SK-N-SH treated with all-trans-retinoic acid at 6 μM for 48 hours (cell line): ENCODE results near the gene HOXD11.

Experiments used
- ATAC-seq: fragments of 200-7000 bp; cut with Tn5 transposase; 3 replicates; pipeline ENCODE4 v1.9.1; 2020; ENCODE audit warnings: mild to moderate bottlenecking, moderate library complexity
- ARNTL ChIP-seq: fragments of 450-650 bp; formaldehyde crosslinking; IDR thresholded peaks from 2 replicates; pipeline ENCODE4 v1.5.0; 2020; ENCODE audit warnings: low read depth, mild to moderate bottlenecking, moderate library complexity, borderline replicate concordance
- CSDC2 ChIP-seq: fragments of 250-450 bp; sonication (Bioruptor Pico); IDR thresholded peaks from 2 replicates; pipeline ENCODE4 v1.5.0; 2020; ENCODE audit warnings: mild to moderate bottlenecking, moderate library complexity
- ESRRG ChIP-seq: fragments of 250-450 bp; sonication (Bioruptor Pico); IDR thresholded peaks from 2 replicates; pipeline ENCODE4 v1.6.1; 2021; ENCODE audit warnings: mild to moderate bottlenecking
- GLIS3 ChIP-seq: fragments of 250-450 bp; sonication (Bioruptor Pico); IDR thresholded peaks from 2 replicates; pipeline ENCODE4 v1.5.0; 2020; ENCODE audit warnings: mild to moderate bottlenecking, moderate library complexity
- ISL1 ChIP-seq: fragments of 250-450 bp; sonication (Bioruptor Pico); IDR thresholded peaks from 2 replicates; pipeline ENCODE4 v2.1.2; 2022; ENCODE audit warnings: mild to moderate bottlenecking, moderate library complexity
- OSR1 ChIP-seq: fragments of 250-450 bp; sonication (Bioruptor Pico); IDR thresholded peaks from 2 replicates; pipeline ENCODE4 v1.8.0; 2022; ENCODE audit warnings: moderate library complexity, mild to moderate bottlenecking, inconsistent platforms
- PPARA ChIP-seq: fragments of 250-450 bp; sonication (Bioruptor Pico); IDR thresholded peaks from 2 replicates; pipeline ENCODE4 v1.5.0; 2020; ENCODE audit warnings: mild to moderate bottlenecking, borderline replicate concordance
- RARB ChIP-seq: fragments of 250-450 bp; sonication (Bioruptor Pico); IDR thresholded peaks from 2 replicates; pipeline ENCODE4 v1.8.0; 2021; ENCODE audit warnings: mild to moderate bottlenecking, moderate library complexity
- SNAI2 ChIP-seq: fragments of 250-450 bp; sonication (Bioruptor Pico); IDR thresholded peaks from 2 replicates; pipeline ENCODE4 v1.5.0; 2020; ENCODE audit warnings: mild to moderate bottlenecking, moderate library complexity
- TCF4 ChIP-seq: fragments of 250-450 bp; sonication (Bioruptor Pico); IDR thresholded peaks from 2 replicates; pipeline ENCODE4 v1.8.0; 2021; ENCODE audit warnings: mild to moderate bottlenecking, moderate library complexity, borderline replicate concordance
- TOX ChIP-seq: fragments of 250-450 bp; sonication (Bioruptor Pico); IDR thresholded peaks from 2 replicates; pipeline ENCODE4 v1.8.0; 2021; ENCODE audit warnings: mild to moderate bottlenecking, moderate library complexity, borderline replicate concordance
- ZC3H10 ChIP-seq: fragments of 250-450 bp; sonication (Bioruptor Pico); IDR thresholded peaks from 2 replicates; pipeline ENCODE4 v1.5.1; 2021; ENCODE audit warnings: mild to moderate bottlenecking, moderate library complexity
- ZFP30 ChIP-seq: fragments of 450-650 bp; formaldehyde crosslinking; IDR thresholded peaks from 2 replicates; pipeline ENCODE4 v1.5.0; 2022; ENCODE audit warnings: mild to moderate bottlenecking, moderate library complexity
- ZNF565 ChIP-seq: fragments of 450-650 bp; formaldehyde crosslinking; conservative IDR thresholded peaks from 2 replicates; pipeline ENCODE4 v1.5.0; 2020; ENCODE audit warnings: low read depth, mild to moderate bottlenecking, moderate library complexity
- ZNF70 ChIP-seq: fragments of 450-650 bp; formaldehyde crosslinking; IDR thresholded peaks from 2 replicates; pipeline ENCODE4 v1.5.0; 2020; ENCODE audit warnings: mild to moderate bottlenecking, moderate library complexity
- ZNF8 ChIP-seq: fragments of 450-650 bp; formaldehyde crosslinking; IDR thresholded peaks from 2 replicates; pipeline ENCODE4 v1.5.0; 2020; ENCODE audit warnings: mild to moderate bottlenecking, moderate library complexity
- TF ChIP-seq, protein P1 (sequence below): fragments of 250-450 bp; sonication (Bioruptor Pico); IDR thresholded peaks from 2 replicates; pipeline ENCODE4 v1.8.0; 2021; ENCODE audit warnings: low read depth, mild to moderate bottlenecking, moderate library complexity, borderline replicate concordance
- TF ChIP-seq, protein P2 (sequence below): fragments of 250-450 bp; sonication (Bioruptor Pico); IDR thresholded peaks from 2 replicates; pipeline ENCODE4 v1.8.0; 2020; ENCODE audit warnings: mild to moderate bottlenecking, moderate library complexity, borderline replicate concordance
- TF ChIP-seq, protein P3 (sequence below): fragments of 250-450 bp; sonication (Bioruptor Pico); IDR thresholded peaks from 2 replicates; pipeline ENCODE4 v1.5.1; 2020; ENCODE audit warnings: low read depth, mild to moderate bottlenecking, moderate library complexity
- TF ChIP-seq, protein P4 (sequence below): fragments of 250-450 bp; sonication (Bioruptor Pico); IDR thresholded peaks from 2 replicates; pipeline ENCODE4 v1.5.1; 2021; ENCODE audit warnings: mild to moderate bottlenecking, moderate library complexity
- TF ChIP-seq, protein P5 (sequence below): fragments of 250-450 bp; sonication (Bioruptor Pico); IDR thresholded peaks from 2 replicates; pipeline ENCODE4 v1.5.0; 2020; ENCODE audit warnings: mild to moderate bottlenecking, moderate library complexity

HOXD11 gene

DNA sequence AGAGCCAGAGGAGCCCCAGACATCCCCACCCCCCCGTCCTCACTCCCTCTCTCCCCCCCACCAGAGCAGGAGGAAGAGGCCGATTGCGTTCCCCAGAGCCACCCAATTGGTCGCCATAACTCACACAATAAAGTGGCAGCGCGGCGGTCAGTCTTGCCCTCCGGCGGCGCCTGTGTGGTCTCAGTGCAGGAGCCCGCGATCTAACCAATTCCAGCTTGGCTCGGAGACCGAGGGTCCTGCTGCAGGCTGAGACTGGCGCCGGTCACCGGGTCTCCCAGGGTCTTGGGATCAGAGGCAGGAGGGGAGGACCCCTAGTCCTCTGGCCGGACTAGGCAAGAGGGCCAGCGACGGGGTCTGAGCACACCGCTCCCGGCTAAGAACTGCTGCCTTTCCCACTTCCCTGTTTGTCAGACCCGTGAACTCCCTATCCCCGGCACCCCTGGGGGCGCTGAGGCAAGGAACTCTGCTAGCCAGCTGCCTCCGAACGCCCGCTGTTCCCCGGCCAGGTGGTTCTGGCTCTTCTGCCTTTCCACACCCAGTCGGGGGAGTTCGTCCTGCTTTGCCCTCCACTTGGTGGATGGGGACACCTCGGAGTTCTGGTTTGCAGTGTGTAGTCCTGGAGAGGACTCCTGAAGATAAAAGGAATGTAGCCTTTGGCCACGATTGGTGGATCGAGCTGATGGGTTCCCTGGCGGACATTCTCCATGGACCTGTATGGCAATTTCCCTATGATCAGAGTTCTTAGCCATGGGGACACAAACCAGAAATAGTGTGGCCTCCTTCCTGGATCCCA lies 8.5 kb upstream of the HOXD11 start (continued):
- TF ChIP-seq, protein P1, sequence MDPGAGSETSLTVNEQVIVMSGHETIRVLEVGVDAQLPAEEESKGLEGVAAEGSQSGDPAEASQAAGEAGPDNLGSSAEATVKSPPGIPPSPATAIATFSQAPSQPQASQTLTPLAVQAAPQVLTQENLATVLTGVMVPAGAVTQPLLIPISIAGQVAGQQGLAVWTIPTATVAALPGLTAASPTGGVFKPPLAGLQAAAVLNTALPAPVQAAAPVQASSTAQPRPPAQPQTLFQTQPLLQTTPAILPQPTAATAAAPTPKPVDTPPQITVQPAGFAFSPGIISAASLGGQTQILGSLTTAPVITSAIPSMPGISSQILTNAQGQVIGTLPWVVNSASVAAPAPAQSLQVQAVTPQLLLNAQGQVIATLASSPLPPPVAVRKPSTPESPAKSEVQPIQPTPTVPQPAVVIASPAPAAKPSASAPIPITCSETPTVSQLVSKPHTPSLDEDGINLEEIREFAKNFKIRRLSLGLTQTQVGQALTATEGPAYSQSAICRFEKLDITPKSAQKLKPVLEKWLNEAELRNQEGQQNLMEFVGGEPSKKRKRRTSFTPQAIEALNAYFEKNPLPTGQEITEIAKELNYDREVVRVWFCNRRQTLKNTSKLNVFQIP (CRISPR knock-in tag), result no peak
- TF ChIP-seq ARNTL (no peak), ZNF565 (CRISPR knock-in tag) (no peak), ZC3H10 (CRISPR knock-in tag) (no peak)

DNA sequence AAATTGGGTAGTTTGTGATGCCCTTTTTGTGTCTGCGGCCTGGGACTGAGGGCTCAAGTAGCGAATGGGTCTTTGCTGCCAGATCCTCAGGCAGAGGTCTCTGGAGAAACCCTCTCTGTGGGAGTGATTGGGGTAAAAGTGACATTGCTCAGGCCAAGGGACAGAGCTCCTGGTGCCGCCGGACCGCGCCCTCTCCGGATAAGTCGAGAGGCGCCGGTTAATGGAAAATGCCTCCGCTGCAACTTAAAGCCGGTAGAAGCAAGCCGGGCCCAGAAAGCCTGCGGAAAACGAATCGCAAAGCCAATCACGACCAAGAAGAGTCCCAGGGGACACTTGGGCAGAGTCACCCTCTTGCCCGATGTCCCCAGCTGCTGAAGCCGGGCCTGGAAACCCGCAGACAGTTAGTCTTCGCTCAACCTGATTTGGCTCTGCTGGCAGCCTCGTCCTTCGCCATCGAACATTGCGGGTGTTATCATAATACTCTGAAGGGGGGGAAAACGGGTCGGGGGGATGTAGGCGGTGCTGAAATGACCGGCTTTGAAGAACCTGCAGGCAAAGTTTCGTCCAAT lies 7.8 kb upstream of the HOXD11 start:
- TF ChIP-seq, protein P1 (CRISPR knock-in tag), result no peak
- TF ChIP-seq ZFP30 (no peak), GLIS3 (CRISPR knock-in tag) (no peak), ZNF8 (no peak), ARNTL (no peak), ZC3H10 (CRISPR knock-in tag) (no peak), CSDC2 (CRISPR knock-in tag) (no peak), ZNF70 (CRISPR knock-in tag) (no peak), ISL1 (CRISPR knock-in tag) (no peak), TOX (CRISPR knock-in tag) (no peak), RARB (CRISPR knock-in tag) (no peak), TCF4 (CRISPR knock-in tag) (no peak), ESRRG (CRISPR knock-in tag) (no peak)
- TF ChIP-seq, protein P2, sequence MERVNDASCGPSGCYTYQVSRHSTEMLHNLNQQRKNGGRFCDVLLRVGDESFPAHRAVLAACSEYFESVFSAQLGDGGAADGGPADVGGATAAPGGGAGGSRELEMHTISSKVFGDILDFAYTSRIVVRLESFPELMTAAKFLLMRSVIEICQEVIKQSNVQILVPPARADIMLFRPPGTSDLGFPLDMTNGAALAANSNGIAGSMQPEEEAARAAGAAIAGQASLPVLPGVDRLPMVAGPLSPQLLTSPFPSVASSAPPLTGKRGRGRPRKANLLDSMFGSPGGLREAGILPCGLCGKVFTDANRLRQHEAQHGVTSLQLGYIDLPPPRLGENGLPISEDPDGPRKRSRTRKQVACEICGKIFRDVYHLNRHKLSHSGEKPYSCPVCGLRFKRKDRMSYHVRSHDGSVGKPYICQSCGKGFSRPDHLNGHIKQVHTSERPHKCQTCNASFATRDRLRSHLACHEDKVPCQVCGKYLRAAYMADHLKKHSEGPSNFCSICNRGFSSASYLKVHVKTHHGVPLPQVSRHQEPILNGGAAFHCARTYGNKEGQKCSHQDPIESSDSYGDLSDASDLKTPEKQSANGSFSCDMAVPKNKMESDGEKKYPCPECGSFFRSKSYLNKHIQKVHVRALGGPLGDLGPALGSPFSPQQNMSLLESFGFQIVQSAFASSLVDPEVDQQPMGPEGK (CRISPR knock-in tag), result no peak
- TF ChIP-seq, protein P3, sequence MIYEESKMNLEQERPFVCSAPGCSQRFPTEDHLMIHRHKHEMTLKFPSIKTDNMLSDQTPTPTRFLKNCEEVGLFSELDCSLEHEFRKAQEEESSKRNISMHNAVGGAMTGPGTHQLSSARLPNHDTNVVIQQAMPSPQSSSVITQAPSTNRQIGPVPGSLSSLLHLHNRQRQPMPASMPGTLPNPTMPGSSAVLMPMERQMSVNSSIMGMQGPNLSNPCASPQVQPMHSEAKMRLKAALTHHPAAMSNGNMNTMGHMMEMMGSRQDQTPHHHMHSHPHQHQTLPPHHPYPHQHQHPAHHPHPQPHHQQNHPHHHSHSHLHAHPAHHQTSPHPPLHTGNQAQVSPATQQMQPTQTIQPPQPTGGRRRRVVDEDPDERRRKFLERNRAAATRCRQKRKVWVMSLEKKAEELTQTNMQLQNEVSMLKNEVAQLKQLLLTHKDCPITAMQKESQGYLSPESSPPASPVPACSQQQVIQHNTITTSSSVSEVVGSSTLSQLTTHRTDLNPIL (CRISPR knock-in tag), result no peak
- TF ChIP-seq, protein P4, sequence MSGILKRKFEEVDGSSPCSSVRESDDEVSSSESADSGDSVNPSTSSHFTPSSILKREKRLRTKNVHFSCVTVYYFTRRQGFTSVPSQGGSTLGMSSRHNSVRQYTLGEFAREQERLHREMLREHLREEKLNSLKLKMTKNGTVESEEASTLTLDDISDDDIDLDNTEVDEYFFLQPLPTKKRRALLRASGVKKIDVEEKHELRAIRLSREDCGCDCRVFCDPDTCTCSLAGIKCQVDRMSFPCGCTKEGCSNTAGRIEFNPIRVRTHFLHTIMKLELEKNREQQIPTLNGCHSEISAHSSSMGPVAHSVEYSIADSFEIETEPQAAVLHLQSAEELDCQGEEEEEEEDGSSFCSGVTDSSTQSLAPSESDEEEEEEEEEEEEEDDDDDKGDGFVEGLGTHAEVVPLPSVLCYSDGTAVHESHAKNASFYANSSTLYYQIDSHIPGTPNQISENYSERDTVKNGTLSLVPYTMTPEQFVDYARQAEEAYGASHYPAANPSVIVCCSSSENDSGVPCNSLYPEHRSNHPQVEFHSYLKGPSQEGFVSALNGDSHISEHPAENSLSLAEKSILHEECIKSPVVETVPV (CRISPR knock-in tag), result no peak
- no peak for ATAC-seq

DNA sequence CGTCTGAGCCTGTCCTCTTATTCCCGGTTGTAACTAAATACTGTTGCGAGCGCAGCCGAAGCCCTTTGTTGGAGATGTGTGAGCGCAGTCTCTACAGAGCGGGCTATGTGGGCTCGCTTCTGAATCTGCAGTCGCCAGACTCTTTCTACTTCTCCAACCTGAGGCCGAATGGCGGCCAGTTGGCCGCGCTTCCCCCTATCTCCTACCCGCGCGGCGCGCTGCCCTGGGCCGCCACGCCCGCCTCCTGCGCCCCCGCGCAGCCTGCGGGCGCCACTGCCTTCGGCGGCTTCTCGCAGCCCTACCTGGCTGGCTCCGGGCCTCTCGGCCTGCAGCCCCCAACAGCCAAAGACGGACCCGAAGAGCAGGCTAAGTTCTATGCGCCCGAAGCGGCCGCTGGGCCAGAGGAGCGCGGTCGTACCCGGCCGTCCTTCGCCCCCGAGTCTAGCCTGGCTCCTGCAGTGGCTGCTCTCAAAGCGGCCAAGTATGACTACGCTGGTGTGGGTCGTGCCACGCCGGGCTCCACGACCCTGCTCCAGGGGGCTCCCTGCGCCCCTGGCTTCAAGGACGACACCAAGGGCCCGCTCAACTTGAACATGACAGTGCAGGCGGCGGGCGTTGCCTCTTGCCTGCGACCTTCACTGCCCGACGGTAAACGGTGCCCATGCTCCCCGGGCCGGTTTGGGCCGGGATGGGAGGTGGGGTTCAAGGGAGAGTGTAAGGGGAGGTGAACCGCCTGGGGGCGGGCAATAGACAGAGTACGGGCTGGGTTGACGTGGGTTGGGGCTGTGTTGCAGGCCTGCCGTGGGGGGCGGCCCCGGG lies 7.1 kb upstream of the HOXD11 start, which contains the start of gene HOXD12:
TSS of gene HOXD12 (plus strand) at position 68 of the 819 bp plus-strand sequence. CDS start at position 75, 7 bp downstream.
- no peak for ATAC-seq
- TF ChIP-seq, protein P1 (CRISPR knock-in tag), result no peak
- TF ChIP-seq PPARA (CRISPR knock-in tag) (no peak), OSR1 (CRISPR knock-in tag) (no peak), ZC3H10 (CRISPR knock-in tag) (no peak), GLIS3 (CRISPR knock-in tag) (no peak), ZFP30 (no peak), ISL1 (CRISPR knock-in tag) (no peak), ARNTL (no peak), SNAI2 (CRISPR knock-in tag) (no peak)
- TF ChIP-seq, protein P4 (CRISPR knock-in tag), result no peak
- TF ChIP-seq, protein P5, sequence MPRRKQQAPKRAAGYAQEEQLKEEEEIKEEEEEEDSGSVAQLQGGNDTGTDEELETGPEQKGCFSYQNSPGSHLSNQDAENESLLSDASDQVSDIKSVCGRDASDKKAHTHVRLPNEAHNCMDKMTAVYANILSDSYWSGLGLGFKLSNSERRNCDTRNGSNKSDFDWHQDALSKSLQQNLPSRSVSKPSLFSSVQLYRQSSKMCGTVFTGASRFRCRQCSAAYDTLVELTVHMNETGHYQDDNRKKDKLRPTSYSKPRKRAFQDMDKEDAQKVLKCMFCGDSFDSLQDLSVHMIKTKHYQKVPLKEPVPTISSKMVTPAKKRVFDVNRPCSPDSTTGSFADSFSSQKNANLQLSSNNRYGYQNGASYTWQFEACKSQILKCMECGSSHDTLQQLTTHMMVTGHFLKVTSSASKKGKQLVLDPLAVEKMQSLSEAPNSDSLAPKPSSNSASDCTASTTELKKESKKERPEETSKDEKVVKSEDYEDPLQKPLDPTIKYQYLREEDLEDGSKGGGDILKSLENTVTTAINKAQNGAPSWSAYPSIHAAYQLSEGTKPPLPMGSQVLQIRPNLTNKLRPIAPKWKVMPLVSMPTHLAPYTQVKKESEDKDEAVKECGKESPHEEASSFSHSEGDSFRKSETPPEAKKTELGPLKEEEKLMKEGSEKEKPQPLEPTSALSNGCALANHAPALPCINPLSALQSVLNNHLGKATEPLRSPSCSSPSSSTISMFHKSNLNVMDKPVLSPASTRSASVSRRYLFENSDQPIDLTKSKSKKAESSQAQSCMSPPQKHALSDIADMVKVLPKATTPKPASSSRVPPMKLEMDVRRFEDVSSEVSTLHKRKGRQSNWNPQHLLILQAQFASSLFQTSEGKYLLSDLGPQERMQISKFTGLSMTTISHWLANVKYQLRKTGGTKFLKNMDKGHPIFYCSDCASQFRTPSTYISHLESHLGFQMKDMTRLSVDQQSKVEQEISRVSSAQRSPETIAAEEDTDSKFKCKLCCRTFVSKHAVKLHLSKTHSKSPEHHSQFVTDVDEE (CRISPR knock-in tag), result no peak
